Measurements from ENCODE around the gene PHYHD1.

DNA sequence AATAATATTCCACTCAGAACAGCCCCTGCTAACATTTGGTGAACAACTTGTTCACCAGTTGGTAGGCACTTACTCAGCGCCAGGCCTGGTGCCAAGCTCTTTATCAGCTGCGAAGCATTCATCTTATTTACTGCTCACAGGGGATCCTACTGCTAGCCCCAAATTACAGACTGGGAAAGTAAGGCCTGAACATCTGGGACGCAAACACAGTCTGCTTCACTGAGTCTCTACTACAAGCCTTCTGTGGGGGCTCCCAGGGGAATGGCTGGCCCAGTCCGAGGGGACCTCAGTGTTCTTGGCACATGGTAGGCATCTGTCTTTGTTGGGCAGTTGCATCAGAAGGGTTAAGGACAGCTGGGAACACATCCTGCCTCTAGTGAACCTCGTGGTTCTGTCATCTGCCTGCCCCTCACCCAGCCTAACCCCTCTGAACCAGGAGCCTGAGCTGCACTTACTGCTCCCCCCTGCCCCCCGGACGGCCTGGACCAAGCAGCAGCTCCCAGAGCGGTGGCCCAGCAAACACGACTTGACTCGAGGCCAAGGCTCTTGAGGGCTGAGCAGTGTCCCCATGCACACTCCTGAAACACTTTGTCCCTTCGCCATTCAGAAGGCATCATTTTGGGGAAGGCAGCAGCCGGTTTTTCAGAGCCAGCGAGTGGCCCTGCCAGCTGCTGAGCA lies at the start of gene PHYHD1:
- TF ChIP-seq FOXM1 (IDR thresholded peaks at IDR 0.05; ENCODE audit: low read depth) (no peak), SIN3A (IDR thresholded peaks at IDR 0.05; ENCODE audit: borderline replicate concordance, low read depth, low read length) (no peak), SMC3 (IDR thresholded peaks at IDR 0.05; ENCODE audit: low read depth, low read length) (no peak), YY1 (IDR thresholded peaks at IDR 0.05; ENCODE audit: low read depth) (no peak), RXRA (IDR thresholded peaks at IDR 0.05; ENCODE audit: borderline replicate concordance, low read depth) (no peak), EP300 (IDR thresholded peaks at IDR 0.05; ENCODE audit: borderline replicate concordance in 1 of 2, low read depth in 1 of 2, low read length in 1 of 2) (no peak), JUND (IDR thresholded peaks at IDR 0.05) (no peak), CHD2 (IDR thresholded peaks at IDR 0.05; ENCODE audit: low read length, partially characterized antibody) (no peak)
- TF ChIP-seq, protein P1, sequence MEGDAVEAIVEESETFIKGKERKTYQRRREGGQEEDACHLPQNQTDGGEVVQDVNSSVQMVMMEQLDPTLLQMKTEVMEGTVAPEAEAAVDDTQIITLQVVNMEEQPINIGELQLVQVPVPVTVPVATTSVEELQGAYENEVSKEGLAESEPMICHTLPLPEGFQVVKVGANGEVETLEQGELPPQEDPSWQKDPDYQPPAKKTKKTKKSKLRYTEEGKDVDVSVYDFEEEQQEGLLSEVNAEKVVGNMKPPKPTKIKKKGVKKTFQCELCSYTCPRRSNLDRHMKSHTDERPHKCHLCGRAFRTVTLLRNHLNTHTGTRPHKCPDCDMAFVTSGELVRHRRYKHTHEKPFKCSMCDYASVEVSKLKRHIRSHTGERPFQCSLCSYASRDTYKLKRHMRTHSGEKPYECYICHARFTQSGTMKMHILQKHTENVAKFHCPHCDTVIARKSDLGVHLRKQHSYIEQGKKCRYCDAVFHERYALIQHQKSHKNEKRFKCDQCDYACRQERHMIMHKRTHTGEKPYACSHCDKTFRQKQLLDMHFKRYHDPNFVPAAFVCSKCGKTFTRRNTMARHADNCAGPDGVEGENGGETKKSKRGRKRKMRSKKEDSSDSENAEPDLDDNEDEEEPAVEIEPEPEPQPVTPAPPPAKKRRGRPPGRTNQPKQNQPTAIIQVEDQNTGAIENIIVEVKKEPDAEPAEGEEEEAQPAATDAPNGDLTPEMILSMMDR (IDR thresholded peaks at IDR 0.05), result no peak
- TF ChIP-seq, protein P2, sequence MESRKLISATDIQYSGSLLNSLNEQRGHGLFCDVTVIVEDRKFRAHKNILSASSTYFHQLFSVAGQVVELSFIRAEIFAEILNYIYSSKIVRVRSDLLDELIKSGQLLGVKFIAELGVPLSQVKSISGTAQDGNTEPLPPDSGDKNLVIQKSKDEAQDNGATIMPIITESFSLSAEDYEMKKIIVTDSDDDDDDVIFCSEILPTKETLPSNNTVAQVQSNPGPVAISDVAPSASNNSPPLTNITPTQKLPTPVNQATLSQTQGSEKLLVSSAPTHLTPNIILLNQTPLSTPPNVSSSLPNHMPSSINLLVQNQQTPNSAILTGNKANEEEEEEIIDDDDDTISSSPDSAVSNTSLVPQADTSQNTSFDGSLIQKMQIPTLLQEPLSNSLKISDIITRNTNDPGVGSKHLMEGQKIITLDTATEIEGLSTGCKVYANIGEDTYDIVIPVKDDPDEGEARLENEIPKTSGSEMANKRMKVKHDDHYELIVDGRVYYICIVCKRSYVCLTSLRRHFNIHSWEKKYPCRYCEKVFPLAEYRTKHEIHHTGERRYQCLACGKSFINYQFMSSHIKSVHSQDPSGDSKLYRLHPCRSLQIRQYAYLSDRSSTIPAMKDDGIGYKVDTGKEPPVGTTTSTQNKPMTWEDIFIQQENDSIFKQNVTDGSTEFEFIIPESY (IDR thresholded peaks at IDR 0.05; ENCODE audit: borderline replicate concordance, low read depth), result no peak
- TF ChIP-seq, protein P3, sequence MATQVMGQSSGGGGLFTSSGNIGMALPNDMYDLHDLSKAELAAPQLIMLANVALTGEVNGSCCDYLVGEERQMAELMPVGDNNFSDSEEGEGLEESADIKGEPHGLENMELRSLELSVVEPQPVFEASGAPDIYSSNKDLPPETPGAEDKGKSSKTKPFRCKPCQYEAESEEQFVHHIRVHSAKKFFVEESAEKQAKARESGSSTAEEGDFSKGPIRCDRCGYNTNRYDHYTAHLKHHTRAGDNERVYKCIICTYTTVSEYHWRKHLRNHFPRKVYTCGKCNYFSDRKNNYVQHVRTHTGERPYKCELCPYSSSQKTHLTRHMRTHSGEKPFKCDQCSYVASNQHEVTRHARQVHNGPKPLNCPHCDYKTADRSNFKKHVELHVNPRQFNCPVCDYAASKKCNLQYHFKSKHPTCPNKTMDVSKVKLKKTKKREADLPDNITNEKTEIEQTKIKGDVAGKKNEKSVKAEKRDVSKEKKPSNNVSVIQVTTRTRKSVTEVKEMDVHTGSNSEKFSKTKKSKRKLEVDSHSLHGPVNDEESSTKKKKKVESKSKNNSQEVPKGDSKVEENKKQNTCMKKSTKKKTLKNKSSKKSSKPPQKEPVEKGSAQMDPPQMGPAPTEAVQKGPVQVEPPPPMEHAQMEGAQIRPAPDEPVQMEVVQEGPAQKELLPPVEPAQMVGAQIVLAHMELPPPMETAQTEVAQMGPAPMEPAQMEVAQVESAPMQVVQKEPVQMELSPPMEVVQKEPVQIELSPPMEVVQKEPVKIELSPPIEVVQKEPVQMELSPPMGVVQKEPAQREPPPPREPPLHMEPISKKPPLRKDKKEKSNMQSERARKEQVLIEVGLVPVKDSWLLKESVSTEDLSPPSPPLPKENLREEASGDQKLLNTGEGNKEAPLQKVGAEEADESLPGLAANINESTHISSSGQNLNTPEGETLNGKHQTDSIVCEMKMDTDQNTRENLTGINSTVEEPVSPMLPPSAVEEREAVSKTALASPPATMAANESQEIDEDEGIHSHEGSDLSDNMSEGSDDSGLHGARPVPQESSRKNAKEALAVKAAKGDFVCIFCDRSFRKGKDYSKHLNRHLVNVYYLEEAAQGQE (IDR thresholded peaks at IDR 0.05; ENCODE audit: low read depth, low read length), result no peak

Measured in SK-N-SH (cell line).